Globus pallidus (tissue), 1 donor: ENCODE results near the gene FCGR1A.
"Not testable (repeated sequence)": the region's sequence is repeated elsewhere in the genome, so short reads cannot be mapped to it uniquely, and the experiment has no call there.

Source experiments
- DNase-seq: peaks from one replicate; pipeline ENCODE4 v3.0.0-alpha.2; 2015; ENCODE audit warnings: low spot score

FCGR1A gene

DNA sequence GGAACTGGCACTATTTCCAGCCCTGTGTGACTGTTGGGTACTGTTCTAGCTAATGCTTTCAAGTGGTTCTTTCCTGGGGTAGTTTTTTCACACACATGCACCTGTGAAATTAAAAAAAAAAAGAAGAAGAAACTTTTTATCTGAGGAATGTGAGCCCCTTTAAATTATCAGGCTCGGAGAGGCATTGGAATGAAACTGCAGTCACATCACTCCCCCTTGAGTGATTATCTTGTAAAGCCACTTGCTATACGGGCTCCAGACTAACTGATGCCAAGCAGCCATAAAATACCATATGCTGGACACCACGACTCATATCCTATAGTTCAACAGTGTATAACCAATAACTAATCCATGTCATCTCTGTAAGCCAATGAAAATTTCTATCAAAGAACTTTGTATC lies 5.4 kb upstream of the FCGR1A start:
- DNase-seq, result not testable (repeated sequence)

DNA sequence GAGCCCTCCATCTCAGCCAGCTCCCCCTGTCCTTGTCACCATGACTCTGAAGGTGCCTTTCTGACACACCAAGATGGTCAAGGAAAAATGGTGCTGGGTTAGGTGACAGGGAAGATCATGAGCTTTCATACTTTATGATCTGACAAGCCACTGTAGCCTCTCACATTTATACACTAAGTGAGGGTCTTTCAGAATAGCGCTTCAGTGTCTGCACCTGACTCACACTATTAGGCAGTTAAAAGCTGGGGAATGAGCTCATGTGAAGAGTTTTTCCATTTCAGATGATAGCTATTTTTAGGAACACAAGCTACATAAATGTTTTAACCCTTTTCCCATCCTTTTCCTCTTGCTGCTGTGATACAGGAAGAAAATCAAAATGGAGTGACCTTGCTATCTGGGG lies 4.2 kb upstream of the FCGR1A start:
- not testable (repeated sequence) for DNase-seq

- DNase-seq, result not testable (repeated sequence)
Observed at GRCh38 chr1:149781413-149781984, 995 bp upstream of the FCGR1A start.

DNA sequence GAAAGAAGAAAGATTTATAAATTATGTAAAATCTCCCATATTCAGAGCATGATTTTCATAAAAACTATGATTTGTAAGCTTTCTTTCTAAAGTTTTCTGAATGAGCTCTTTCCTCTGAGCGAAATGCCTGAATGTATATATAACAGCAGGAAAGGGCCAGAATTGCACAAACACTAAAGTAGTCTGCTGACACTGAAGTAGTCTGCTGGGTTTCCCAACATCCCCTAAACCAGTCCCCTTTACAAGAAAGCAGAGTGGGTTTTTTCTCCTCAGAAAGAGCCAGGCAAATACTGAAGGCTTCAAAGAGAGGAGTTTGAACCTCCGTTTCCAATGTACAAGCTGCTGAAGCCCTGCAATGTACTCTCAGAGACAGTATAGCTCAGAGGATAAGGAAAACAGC lies 795 bp downstream of the FCGR1A start:
- not testable (repeated sequence) for DNase-seq

GRCh38 chr1:149783868-149784267 lies 1.4 kb downstream of the FCGR1A start:
- DNase-seq, result not testable (repeated sequence)

- DNase-seq, result not testable (repeated sequence)
Observed at GRCh38 chr1:149787688-149788451, 5.4 kb downstream of the FCGR1A start.

DNA sequence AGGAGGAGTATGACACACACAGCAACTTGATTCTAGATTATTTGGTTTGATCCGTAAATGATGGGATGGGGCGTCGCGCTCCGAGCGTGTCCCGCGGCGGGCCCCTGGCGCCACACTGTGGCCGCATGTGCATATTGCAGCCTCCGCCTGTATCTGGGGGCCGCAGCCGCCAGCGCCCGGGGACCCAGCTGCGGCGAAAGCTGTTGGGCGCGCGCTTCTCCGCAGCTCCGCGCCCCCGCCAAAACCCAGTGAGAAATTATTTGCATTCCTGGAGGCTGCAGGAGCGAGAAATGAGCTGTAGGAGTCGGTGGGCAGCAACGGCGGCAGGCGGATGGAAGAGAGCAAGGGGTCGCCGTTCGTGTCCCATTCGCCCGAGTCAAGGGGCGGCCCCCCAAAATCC lies 10.0 kb downstream of the FCGR1A start:
- DNase-seq, result peak; percentile 24

GRCh38 chr1:149792912-149793515 lies 10.5 kb downstream of the FCGR1A start:
- DNase-seq, result peak; percentile 45

DNA sequence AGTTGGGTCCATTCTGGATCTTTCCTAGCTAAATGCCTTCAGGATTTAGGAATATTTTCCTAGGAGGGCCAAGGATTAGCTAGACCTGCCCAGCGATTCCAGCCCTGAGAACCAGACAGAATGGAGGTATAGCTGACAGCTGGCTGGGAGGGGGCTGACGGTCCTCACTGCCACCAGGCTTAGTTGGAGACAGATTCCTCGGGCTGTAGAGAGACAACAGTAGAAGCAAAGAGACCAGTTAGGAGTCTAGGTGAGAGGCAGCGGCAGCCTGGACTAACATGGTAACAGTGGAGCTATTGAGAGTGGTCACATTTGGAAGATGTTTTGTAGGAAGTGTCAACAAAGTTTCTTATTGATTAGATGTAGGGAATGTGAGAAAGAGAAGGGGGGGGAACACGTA lies 11.4 kb downstream of the FCGR1A start:
- not testable (repeated sequence) for DNase-seq

GRCh38 chr1:149801628-149802027 lies 19.1 kb downstream of the FCGR1A start:
- DNase-seq, result not testable (repeated sequence)

DNA sequence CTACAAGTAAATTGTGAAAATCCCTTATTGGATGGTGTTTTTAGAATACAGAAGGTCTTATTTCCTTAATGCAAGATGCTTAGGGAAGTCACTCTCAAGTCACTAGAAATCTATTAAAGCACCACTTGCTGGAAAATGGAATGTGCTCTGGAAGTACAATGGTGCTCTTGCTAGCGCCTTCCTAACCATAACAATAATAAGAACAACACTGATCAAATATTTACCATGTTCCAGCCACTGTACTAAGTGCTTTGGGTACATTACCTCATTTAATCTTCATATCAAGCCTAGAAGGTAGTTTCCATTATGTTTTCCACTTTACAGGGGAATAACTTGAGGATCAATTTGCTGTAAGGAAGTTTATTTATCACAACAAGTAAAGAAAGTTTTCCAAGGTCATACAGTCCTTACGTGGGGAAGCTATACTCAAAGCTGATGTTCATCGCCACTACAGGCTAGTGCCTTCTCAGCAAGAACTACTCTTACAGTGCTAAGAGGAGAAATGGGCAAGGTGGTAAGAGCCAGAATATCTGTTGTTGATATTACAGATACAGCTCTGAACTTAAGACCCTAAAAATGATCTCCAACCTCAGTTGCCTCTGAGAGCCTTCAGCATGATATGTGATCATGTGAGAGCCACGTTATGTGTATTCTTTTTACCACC lies 22.1 kb downstream of the FCGR1A start:
- DNase-seq, result not testable (repeated sequence)

DNA sequence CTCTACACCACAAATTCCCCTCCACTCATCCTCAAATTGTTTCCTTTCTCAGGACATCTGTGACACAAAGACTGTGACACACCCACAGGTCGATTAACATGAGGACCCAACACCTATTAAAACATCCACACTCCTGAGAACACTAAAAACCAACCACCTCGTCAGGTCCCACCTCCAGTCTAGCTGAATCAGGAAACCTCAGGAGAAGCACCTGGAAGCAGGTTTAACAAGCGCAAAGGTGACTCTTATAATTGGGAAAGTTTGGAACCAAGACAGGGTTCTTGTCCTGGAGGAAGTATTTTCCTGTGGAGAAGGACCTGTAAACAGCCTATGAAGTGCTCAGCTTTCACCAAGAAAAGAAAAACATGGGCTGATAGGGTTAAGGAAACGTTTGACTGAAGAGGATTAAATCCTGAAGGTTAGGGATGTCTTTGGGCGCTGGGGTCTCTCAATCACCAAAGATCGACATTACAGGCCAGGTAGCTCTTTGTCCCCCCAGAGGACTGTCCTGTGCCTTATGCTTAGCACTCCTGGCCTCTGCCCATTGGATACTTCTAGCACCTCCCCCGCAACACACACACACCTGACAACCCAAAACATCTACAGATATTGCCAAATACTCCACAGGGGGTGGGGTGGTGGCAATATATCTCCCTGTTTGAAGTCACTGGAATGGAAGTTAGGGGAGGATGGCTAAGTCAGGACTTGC lies 28.4 kb downstream of the FCGR1A start:
- not testable (repeated sequence) for DNase-seq

- not testable (repeated sequence) for DNase-seq
Observed at GRCh38 chr1:149811514-149811889, 29.0 kb downstream of the FCGR1A start.

- DNase-seq, result peak; percentile 96
Observed at GRCh38 chr1:149811890-149812829, 29.7 kb downstream of the FCGR1A start.

DNA sequence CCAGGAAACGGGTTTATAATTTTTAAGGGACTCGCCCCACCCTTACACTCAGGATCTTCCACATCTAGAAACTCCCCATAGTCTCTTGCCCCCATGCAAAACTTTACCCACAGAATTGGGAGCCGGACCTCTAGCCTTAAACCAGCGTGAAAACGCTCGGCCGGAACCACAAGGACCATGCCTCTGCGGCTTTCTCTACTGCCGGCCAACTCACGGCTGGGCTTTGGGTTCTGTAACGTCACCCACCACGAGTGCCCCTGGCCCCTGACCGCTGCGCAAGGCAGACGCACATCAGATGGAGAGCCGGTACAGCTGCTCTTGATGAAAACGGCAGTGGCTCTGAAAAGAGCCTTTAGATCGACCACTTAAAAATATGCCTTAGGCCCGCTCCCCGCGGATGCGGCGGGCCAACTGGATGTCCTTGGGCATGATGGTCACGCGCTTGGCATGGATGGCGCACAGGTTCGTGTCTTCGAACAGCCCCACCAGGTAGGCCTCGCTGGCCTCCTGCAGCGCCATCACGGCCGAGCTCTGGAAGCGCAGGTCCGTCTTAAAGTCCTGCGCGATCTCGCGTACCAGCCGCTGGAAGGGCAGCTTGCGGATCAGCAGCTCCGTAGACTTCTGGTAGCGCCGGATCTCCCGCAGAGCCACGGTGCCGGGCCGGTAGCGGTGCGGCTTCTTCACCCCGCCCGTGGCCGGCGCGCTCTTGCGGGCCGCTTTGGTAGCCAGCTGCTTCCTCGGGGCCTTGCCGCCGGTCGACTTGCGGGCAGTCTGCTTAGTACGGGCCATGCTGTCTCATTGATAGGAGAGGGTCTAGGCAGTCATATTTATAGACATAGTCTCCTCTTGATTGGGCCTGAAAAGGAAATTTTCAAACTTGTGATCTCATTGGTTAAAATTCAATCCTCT lies 30.7 kb downstream of the FCGR1A start:
- DNase-seq, result peak; percentile 63

- DNase-seq, result not testable (repeated sequence)
Observed at GRCh38 chr1:149820387-149820786, 37.9 kb downstream of the FCGR1A start.

GRCh38 chr1:149826555-149826954 lies 44.1 kb downstream of the FCGR1A start:
- not testable (repeated sequence) for DNase-seq

- not testable (repeated sequence) for DNase-seq
Observed at GRCh38 chr1:149831764-149832315, 49.3 kb downstream of the FCGR1A start.
